K562 (cell line): Measurements from ENCODE around the gene EDN2. TPM values are rescaled to one million over a fixed set of nuclear protein-coding genes. Genes with fewer than 3 reads are reported as not detected.

ENCODE experiments used
- BRD9 ChIP-seq: fragments of 450-650 bp; IDR thresholded peaks from 2 replicates; pipeline ENCODE4 v1.6.1; 2018; ENCODE audit warnings: low read depth; ENCODE audit not compliant: partially characterized antibody
- FOXM1 ChIP-seq, 2 experiments: fragments of 450-650 bp in 1 of 2; sonication (generic) in 1 of 2; formaldehyde crosslinking in 1 of 2; IDR thresholded peaks; 2 replicates each; pipeline versions ENCODE4 v1.6.1 to v1.9.0; 2017 to 2022; ENCODE audit warnings: low read depth in 2 of 2, mild to moderate bottlenecking in 2 of 2, missing genetic modification reagents in 1 of 2, moderate library complexity in 1 of 2
- polyA plus RNA-seq, 8 experiments: library from polyadenylated mRNA; depleted of rRNA in 4 of 8; stranded (reverse) in 5 of 8; unstranded in 3 of 8; fragments of >200 nt; fragmentation: Nextera tagmentation in 2 of 8; fragmentation: Illumina TruSeq in 1 of 8; extraction: Ambion mirVana in 2 of 8; extraction: Trizol in 1 of 8; gene quantifications; 2 replicates each; pipeline versions ENCODE4 v1.2.1 to v1.2.3, GENCODE V29; 2011 to 2014; ENCODE audit warnings: inconsistent platforms in 1 of 8, missing spikeins in 1 of 8
- total RNA-seq, 7 experiments: library from RNA; depleted of rRNA in 6 of 7; stranded (reverse); fragments of >200 nt in 6 of 7; fragmentation: Illumina TruSeq in 2 of 7; extraction: Trizol in 2 of 7; gene quantifications; 2 replicates each; pipeline versions ENCODE4 v1.2.1 to v1.2.3, GENCODE V29; 2011 to 2021; ENCODE audit warnings: low replicate concordance in 1 of 7
- TF ChIP-seq, protein P1 (sequence below), 2 experiments: fragments of 450-650 bp; formaldehyde crosslinking in 1 of 2; IDR thresholded peaks; 2 replicates each; pipeline versions ENCODE4 v1.4.0 to v1.6.1; 2014 to 2020; ENCODE audit warnings: mild to moderate bottlenecking in 2 of 2, borderline replicate concordance in 1 of 2, low read depth in 1 of 2
- TF ChIP-seq, protein P2 (sequence below): fragments of 250-450 bp; sonication (Bioruptor Pico); IDR thresholded peaks from 2 replicates; pipeline ENCODE4 v1.9.0; 2021; ENCODE audit warnings: mild to moderate bottlenecking, inconsistent platforms
- TF ChIP-seq, protein P3 (sequence below), 3 experiments: IDR thresholded peaks in 2 of 3; conservative IDR thresholded peaks in 1 of 3; 2 replicates each; pipeline ENCODE4 v1.5.1; 2011 to 2012; ENCODE audit warnings: low read length in 3 of 3, mild to moderate bottlenecking in 3 of 3, control low read depth in 2 of 3, improper control_type of control experiment in 1 of 3, inconsistent platforms in 1 of 3, low read depth in 1 of 3, mixed read lengths in 1 of 3, moderate library complexity in 1 of 3; ENCODE audit not compliant: insufficient read depth in 2 of 3

Gene EDN2
- total and polyA plus RNA-seq, 9 of the 15 experiments (the other 6 are each of a cell fraction or from before 2014, with no cell fraction given), result not detected

- TF ChIP-seq, protein P1, sequence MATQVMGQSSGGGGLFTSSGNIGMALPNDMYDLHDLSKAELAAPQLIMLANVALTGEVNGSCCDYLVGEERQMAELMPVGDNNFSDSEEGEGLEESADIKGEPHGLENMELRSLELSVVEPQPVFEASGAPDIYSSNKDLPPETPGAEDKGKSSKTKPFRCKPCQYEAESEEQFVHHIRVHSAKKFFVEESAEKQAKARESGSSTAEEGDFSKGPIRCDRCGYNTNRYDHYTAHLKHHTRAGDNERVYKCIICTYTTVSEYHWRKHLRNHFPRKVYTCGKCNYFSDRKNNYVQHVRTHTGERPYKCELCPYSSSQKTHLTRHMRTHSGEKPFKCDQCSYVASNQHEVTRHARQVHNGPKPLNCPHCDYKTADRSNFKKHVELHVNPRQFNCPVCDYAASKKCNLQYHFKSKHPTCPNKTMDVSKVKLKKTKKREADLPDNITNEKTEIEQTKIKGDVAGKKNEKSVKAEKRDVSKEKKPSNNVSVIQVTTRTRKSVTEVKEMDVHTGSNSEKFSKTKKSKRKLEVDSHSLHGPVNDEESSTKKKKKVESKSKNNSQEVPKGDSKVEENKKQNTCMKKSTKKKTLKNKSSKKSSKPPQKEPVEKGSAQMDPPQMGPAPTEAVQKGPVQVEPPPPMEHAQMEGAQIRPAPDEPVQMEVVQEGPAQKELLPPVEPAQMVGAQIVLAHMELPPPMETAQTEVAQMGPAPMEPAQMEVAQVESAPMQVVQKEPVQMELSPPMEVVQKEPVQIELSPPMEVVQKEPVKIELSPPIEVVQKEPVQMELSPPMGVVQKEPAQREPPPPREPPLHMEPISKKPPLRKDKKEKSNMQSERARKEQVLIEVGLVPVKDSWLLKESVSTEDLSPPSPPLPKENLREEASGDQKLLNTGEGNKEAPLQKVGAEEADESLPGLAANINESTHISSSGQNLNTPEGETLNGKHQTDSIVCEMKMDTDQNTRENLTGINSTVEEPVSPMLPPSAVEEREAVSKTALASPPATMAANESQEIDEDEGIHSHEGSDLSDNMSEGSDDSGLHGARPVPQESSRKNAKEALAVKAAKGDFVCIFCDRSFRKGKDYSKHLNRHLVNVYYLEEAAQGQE (IDR thresholded peaks at IDR 0.05; ENCODE audit: borderline replicate concordance), result peak; percentile 35; the same call in 1 of the 2 replicates
- TF ChIP-seq, protein P1 (CRISPR knock-in tag; IDR thresholded peaks at IDR 0.05; ENCODE audit: low read depth), result no peak
- TF ChIP-seq, protein P2, sequence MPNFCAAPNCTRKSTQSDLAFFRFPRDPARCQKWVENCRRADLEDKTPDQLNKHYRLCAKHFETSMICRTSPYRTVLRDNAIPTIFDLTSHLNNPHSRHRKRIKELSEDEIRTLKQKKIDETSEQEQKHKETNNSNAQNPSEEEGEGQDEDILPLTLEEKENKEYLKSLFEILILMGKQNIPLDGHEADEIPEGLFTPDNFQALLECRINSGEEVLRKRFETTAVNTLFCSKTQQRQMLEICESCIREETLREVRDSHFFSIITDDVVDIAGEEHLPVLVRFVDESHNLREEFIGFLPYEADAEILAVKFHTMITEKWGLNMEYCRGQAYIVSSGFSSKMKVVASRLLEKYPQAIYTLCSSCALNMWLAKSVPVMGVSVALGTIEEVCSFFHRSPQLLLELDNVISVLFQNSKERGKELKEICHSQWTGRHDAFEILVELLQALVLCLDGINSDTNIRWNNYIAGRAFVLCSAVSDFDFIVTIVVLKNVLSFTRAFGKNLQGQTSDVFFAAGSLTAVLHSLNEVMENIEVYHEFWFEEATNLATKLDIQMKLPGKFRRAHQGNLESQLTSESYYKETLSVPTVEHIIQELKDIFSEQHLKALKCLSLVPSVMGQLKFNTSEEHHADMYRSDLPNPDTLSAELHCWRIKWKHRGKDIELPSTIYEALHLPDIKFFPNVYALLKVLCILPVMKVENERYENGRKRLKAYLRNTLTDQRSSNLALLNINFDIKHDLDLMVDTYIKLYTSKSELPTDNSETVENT (CRISPR knock-in tag), result no peak
- TF ChIP-seq FOXM1 (IDR thresholded peaks at IDR 0.05; ENCODE audit: low read depth), result no peak
- TF ChIP-seq FOXM1 (CRISPR knock-in tag; IDR thresholded peaks at IDR 0.05; ENCODE audit: low read depth), result no peak
- no peak for TF ChIP-seq BRD9
- TF ChIP-seq, protein P3, sequence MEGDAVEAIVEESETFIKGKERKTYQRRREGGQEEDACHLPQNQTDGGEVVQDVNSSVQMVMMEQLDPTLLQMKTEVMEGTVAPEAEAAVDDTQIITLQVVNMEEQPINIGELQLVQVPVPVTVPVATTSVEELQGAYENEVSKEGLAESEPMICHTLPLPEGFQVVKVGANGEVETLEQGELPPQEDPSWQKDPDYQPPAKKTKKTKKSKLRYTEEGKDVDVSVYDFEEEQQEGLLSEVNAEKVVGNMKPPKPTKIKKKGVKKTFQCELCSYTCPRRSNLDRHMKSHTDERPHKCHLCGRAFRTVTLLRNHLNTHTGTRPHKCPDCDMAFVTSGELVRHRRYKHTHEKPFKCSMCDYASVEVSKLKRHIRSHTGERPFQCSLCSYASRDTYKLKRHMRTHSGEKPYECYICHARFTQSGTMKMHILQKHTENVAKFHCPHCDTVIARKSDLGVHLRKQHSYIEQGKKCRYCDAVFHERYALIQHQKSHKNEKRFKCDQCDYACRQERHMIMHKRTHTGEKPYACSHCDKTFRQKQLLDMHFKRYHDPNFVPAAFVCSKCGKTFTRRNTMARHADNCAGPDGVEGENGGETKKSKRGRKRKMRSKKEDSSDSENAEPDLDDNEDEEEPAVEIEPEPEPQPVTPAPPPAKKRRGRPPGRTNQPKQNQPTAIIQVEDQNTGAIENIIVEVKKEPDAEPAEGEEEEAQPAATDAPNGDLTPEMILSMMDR (IDR thresholded peaks at IDR 0.05 in 2 of 3, conservative IDR thresholded peaks at IDR 0.05 in 1 of 3; ENCODE audit: insufficient read depth in 2 of 3, low read depth in 1 of 3, low read length in 3 of 3), result peak; percentile 8 to 35 (median 27); a peak in 1 of 6 replicates
Observed at GRCh38 chr1:41503538-41504113, 19.1 kb upstream of the EDN2 start (continued).
